Stomach smooth muscle (tissue), 2 donors: Measurements from ENCODE around the gene ELOB.

Source experiments
- H3K27ac ChIP-seq: one replicate; pipeline ENCODE4 v1.7.0; 2013; ENCODE audit warnings: mild to moderate bottlenecking, low read length, inconsistent platforms
- H3K27me3 ChIP-seq, 2 donors: one replicate each; pipeline ENCODE4 v1.7.0; 2013; ENCODE audit warnings: low read length in 2 of 2; ENCODE audit not compliant: insufficient read depth in 2 of 2, control insufficient read depth in 1 of 2
- H3K36me3 ChIP-seq, 2 donors: one replicate each; pipeline ENCODE4 v1.7.0; 2013; ENCODE audit warnings: low read length in 2 of 2; ENCODE audit not compliant: control insufficient read depth in 2 of 2, insufficient read depth in 2 of 2
- H3K4me1 ChIP-seq: one replicate; pipeline ENCODE4 v1.7.0; 2013; ENCODE audit warnings: low read length; ENCODE audit not compliant: control insufficient read depth, insufficient read depth
- H3K4me3 ChIP-seq, 2 donors: one replicate each; pipeline ENCODE4 v1.7.0; 2013; ENCODE audit warnings: low read length in 2 of 2
- H3K9ac ChIP-seq, 2 donors: one replicate each; pipeline ENCODE4 v1.7.0; 2013; ENCODE audit warnings: low read length in 2 of 2, mild to moderate bottlenecking in 1 of 2
- H3K9me3 ChIP-seq, 2 donors: one replicate each; pipeline ENCODE4 v1.7.0; 2013; ENCODE audit warnings: low read length in 2 of 2; ENCODE audit not compliant: control insufficient read depth in 2 of 2
- donor health status: healthy.
- donor health status: Pancreatic carcinoma.

Gene ELOB

GRCh38 chr16:2791174-2791573, 14.1 kb upstream of the ELOB start:
- Histone ChIP-seq H3K9ac (no peak overlapping the region), H3K27ac (no peak overlapping the region), H3K36me3 (no peaks in the 10 kb centered on the region), H3K4me1 (no peaks in the 10 kb centered on the region), H3K9me3 (no peaks in the 10 kb centered on the region), H3K27me3 (peaks cover 30 to 31% of the 10 kb centered on the region in 2 donors), H3K4me3 (no peak overlapping the region)

DNA sequence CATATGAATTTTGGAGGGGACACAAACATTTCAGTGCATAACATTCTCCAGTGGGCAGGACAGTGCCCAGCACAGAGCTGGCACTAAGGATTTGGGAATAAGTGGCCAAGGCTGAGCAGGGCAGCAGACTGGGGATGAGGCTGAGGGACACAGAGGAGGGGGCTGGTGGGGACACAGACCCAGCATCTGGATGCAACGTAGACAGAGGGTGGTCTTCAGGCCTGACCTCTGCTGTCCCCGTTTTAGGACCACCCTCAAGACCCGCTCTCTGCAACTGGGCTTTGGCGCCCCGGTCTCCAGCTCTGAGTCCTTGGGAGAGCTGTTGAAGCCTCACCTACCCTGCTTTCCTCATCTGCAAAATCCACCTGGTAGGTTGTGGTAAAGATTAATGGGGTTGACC, 13.6 kb upstream of the ELOB start:
- Histone ChIP-seq H3K9me3 (no peaks in the 10 kb centered on the region), H3K27me3 (peaks cover 35 to 37% of the 10 kb centered on the region in 2 donors), H3K27ac (no peak overlapping the region), H3K9ac (no peak overlapping the region), H3K4me1 (peaks cover 2% of the 10 kb centered on the region), H3K36me3 (no peaks in the 10 kb centered on the region), H3K4me3 (no peak overlapping the region)

DNA sequence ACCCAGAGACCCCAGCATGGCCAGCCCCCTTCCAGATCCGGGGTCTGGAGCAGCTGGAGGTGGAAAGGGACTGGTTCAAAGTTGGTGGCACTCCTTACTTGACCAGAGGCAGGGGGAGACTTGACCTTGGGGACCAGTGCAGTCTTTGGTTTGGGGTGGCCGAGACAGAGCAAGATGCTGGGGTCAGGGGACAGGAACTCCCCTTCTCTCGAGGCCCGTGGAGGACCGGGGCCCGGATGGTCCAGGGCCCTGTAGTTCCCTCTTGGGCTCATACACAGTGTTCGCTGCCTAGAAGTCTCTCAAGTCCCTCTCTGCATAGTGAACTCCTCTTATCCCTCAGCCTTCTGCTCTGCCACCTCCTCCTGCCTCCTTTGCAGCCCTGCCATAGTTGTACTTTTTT, 10.9 kb upstream of the ELOB start:
- no peak overlapping the region for H3K27ac ChIP-seq
- H3K27me3 ChIP-seq, result peaks cover 40 to 48% of the 10 kb centered on the region in 2 donors
- H3K36me3 ChIP-seq, result no peaks in the 10 kb centered on the region
- H3K9me3 ChIP-seq, result no peaks in the 10 kb centered on the region
- no peak overlapping the region for H3K9ac ChIP-seq
- no peak overlapping the region for H3K4me3 ChIP-seq
- H3K4me1 ChIP-seq, result peaks cover 7% of the 10 kb centered on the region

GRCh38 chr16:2787406-2787805, 10.3 kb upstream of the ELOB start, which contains the start of gene PRSS33:
Gene PRSS33 (minus strand): TSS chr16:2787560. CDS start chr16:2786547, 1,013 bp downstream.
- peaks cover 40 to 48% of the 10 kb centered on the region in 2 donors for H3K27me3 ChIP-seq
- no peaks in the 10 kb centered on the region for H3K9me3 ChIP-seq
- no peak within 1 kb of the TSS for H3K4me3 ChIP-seq
- no peak within 1 kb of the TSS for H3K27ac ChIP-seq
- H3K36me3 ChIP-seq, result no peaks in the 10 kb centered on the region
- no peak within 1 kb of the TSS for H3K9ac ChIP-seq
- H3K4me1 ChIP-seq, result peaks cover 7% of the 10 kb centered on the region

DNA sequence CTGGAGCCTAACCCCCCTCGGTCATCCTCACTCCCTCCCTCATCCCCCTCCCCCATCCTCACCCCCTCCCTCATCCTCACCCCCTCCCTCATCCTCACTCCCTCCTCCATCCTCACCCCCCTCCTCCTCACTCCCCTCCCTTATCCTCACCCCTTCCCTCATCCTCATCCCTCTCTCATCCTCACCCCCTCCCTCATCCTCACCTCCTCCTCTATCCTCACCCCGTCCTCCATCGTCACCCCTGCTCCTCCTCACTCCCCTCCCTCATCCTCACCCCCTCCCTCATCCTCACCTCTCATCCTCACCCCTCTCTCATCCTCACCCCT, 9.7 kb upstream of the ELOB start:
- no peaks in the 10 kb centered on the region for H3K9me3 ChIP-seq
- H3K27me3 ChIP-seq, result peaks cover 40 to 48% of the 10 kb centered on the region in 2 donors
- no peak overlapping the region for H3K27ac ChIP-seq
- no peak overlapping the region for H3K4me3 ChIP-seq
- H3K36me3 ChIP-seq, result no peaks in the 10 kb centered on the region
- peaks cover 7% of the 10 kb centered on the region for H3K4me1 ChIP-seq
- no peak overlapping the region for H3K9ac ChIP-seq

- H3K27ac ChIP-seq, result no peak overlapping the region
- H3K9ac ChIP-seq, result no peak overlapping the region
- H3K9me3 ChIP-seq, result no peaks in the 10 kb centered on the region
- peaks cover 7% of the 10 kb centered on the region for H3K4me1 ChIP-seq
- peaks cover 38 to 47% of the 10 kb centered on the region in 2 donors for H3K27me3 ChIP-seq
- H3K36me3 ChIP-seq, result no peaks in the 10 kb centered on the region
- no peak overlapping the region for H3K4me3 ChIP-seq
These were observed 9.2 kb upstream of the ELOB start for GRCh38 chr16:2786061-2786825.

- H3K27me3 ChIP-seq, result peaks cover 29 to 38% of the 10 kb centered on the region in 2 donors
- H3K4me1 ChIP-seq, result peaks cover 7% of the 10 kb centered on the region
- no peak overlapping the region for H3K9ac ChIP-seq
- H3K36me3 ChIP-seq, result no peaks in the 10 kb centered on the region
- peak overlapping the region in 1 of 2 donors; percentile 49 for H3K4me3 ChIP-seq
- H3K27ac ChIP-seq, result no peak overlapping the region
- no peaks in the 10 kb centered on the region for H3K9me3 ChIP-seq
These were observed 8.3 kb upstream of the ELOB start for GRCh38 chr16:2785101-2785991.

DNA sequence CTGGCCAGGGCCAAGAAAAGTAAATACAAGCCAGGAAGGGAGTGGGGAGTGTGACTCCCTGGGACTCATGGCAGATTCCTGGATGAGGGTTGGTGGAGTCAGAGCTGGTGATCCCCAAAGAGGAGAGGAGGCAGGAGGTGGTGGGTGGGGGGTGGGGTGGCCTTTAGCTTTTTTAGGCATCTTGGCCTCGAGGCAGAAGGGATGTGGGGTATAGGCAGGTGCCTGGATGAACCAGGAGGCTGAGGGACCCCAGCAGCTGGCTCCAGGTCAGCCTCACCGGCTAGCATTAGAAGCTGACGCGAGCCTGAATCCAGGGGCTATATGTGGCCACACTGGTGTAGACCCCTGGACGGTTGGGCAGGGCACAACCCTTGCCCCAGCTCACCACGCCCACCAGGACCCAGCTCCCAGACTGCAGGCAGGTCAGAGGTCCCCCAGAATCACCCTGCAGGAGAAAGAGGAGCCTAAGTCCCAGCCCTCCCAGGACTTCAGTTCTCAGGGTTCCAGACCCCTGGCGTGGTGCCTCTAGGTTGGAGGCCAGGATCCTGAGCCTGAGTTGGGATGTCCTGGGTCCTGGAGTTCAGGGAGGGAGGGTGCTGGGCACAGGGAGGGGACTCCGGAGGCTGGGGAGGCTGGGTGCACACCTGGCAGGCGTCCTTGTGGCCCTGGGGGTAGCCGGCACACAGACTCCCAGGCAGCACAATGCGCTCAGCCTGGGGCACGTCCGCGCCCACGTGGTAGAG, 7.4 kb upstream of the ELOB start:
- Histone ChIP-seq H3K9ac (no peak overlapping the region), H3K4me3 (no peak overlapping the region), H3K27me3 (peaks cover 24 to 33% of the 10 kb centered on the region in 2 donors), H3K4me1 (peaks cover 7% of the 10 kb centered on the region), H3K27ac (no peak overlapping the region), H3K36me3 (no peaks in the 10 kb centered on the region), H3K9me3 (no peaks in the 10 kb centered on the region)

DNA sequence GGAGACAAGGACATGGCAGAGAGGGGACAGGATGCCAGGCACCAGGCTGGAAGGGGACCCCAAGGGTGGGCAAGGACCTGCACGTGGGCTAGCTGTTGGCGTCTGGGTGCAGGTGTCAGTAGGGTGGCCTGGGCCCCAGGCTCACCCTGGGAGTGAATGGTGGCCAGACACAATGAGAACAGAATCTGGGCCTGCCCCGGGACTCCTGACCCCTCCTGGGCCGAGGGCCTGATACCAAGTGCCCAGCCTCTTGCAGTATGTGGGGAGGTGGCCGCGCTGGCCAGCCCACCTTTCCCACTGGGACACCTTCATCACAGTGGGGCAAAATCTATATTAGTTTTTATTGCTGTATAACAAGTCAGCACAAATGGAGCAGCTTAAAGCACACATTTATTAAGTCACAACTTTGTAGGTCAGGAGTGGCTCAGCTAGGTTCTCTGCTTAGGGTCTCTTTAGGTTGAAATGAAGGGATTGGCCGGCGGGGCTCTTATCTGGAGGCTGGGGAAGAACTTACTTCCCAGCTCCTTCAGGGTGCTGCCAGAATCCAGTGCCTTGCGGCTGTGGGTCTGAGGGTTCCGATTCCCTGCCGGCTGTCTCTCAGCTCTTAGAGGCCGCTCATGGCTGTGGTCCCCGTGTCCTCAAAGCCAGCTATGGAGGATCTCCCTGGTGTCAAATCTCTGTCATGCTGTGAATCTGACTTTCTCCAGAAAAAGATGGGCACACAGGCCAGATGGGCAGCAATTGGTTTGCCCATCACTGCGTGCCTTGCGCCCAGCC, 6.7 kb upstream of the ELOB start:
- H3K36me3 ChIP-seq, result no peaks in the 10 kb centered on the region
- peaks cover 9% of the 10 kb centered on the region for H3K4me1 ChIP-seq
- no peak overlapping the region for H3K27ac ChIP-seq
- H3K9ac ChIP-seq, result no peak overlapping the region
- H3K27me3 ChIP-seq, result peaks cover 24 to 30% of the 10 kb centered on the region in 2 donors
- no peak overlapping the region for H3K4me3 ChIP-seq
- H3K9me3 ChIP-seq, result no peaks in the 10 kb centered on the region
